BLaER1 treated with 17β-estradiol and CSF1 and Interleukin-3, amounts not matched to agents 10 nM and 100 nM (cell line): ENCODE data around the gene ERICH6.
A peak's percentile ranks its signal among the peaks of the same experiment; 100 is the strongest.

Source experiments
- H3K27ac ChIP-seq, 11 experiments: shearing (Covaris generic); formaldehyde crosslinking; 2 replicates each; pipeline ENCODE4 v1.8.1; 2022
- H3K27me3 ChIP-seq, 11 experiments: shearing (Covaris generic); formaldehyde crosslinking; 2 replicates each; pipeline ENCODE4 v1.8.1; 2022
- H3K36me3 ChIP-seq, 11 experiments: shearing (Covaris generic); formaldehyde crosslinking; 2 replicates each; pipeline ENCODE4 v1.8.1; 2022
- H3K4me1 ChIP-seq, 10 experiments: shearing (Covaris generic); formaldehyde crosslinking; 2 replicates each; pipeline ENCODE4 v1.8.1; 2022
- H3K4me2 ChIP-seq, 11 experiments: shearing (Covaris generic); formaldehyde crosslinking; 2 replicates each; pipeline ENCODE4 v1.8.1; 2022
- H3K4me3 ChIP-seq, 10 experiments: shearing (Covaris generic); formaldehyde crosslinking; 2 replicates each; pipeline ENCODE4 v1.8.1; 2022
- H3K9ac ChIP-seq, 11 experiments: shearing (Covaris generic); formaldehyde crosslinking; 2 replicates each; pipeline ENCODE4 v1.8.1; 2022
- H3K9me3 ChIP-seq, 11 experiments: shearing (Covaris generic); formaldehyde crosslinking; replicated peaks in 1 of 11; 2 replicates each; pipeline ENCODE4 v1.8.1; 2022
- H4K20me1 ChIP-seq, 11 experiments: shearing (Covaris generic); formaldehyde crosslinking; 2 replicates each; pipeline ENCODE4 v1.8.1; 2022
- Cebpa-rat ChIP-seq, 11 experiments: shearing (Covaris generic); IDR thresholded peaks; 2 replicates each; pipeline ENCODE4 v1.8.1; 2022

Gene ERICH6

GRCh38 chr3:150744041-150744918, 40.6 kb upstream of the ERICH6 start:
- Histone ChIP-seq H4K20me1 (peaks cover 42 to 96% (median 77%) of the 10 kb centered on the region in 11 experiments; a peak in 21 of 22 replicates), H3K36me3 (peaks cover 23 to 36% (median 28%) of the 10 kb centered on the region in 11 experiments), H3K9me3 (no peaks in the 10 kb centered on the region), H3K27me3 (no peaks in the 10 kb centered on the region), H3K27ac (peak overlapping the region in 6 of 11 experiments; percentile 1 to 44 (median 26); a peak in 5 of 22 replicates), H3K4me2 (peak overlapping the region; percentile 55 to 91 (median 83)), H3K4me3 (no peak overlapping the region; a peak in 1 of 20 replicates), H3K9ac (peak overlapping the region in 4 of 11 experiments; percentile 16 to 63 (median 56); a peak in 6 of 22 replicates), H3K4me1 (peaks cover 79 to 100% (median 91%) of the 10 kb centered on the region in 10 experiments)
- no peak for TF ChIP-seq Cebpa-rat (IDR thresholded peaks at IDR 0.05)

GRCh38 chr3:150743508-150743907, 39.8 kb upstream of the ERICH6 start:
- no peaks in the 10 kb centered on the region for H3K9me3 ChIP-seq
- peak overlapping the region in 5 of 11 experiments; percentile 0 to 63 (median 50); a peak in 6 of 22 replicates for H3K9ac ChIP-seq
- H3K4me3 ChIP-seq: peak overlapping the region in 2 of 10 experiments; percentile 3 to 35; a peak in 2 of 20 replicates
- no peaks in the 10 kb centered on the region for H3K27me3 ChIP-seq
- H3K36me3 ChIP-seq: peaks cover 23 to 36% (median 28%) of the 10 kb centered on the region in 11 experiments
- peaks cover 82 to 100% (median 91%) of the 10 kb centered on the region in 10 experiments for H3K4me1 ChIP-seq
- no peak for TF ChIP-seq Cebpa-rat (IDR thresholded peaks at IDR 0.05)
- peaks cover 40 to 88% (median 69%) of the 10 kb centered on the region in 11 experiments; a peak in 21 of 22 replicates for H4K20me1 ChIP-seq
- peak overlapping the region; percentile 55 to 91 (median 83) for H3K4me2 ChIP-seq
- peak overlapping the region in 8 of 11 experiments; percentile 1 to 44 (median 37); a peak in 10 of 22 replicates for H3K27ac ChIP-seq

- peak overlapping the region in 5 of 11 experiments; percentile 0 to 63 (median 50); a peak in 6 of 22 replicates for H3K9ac ChIP-seq
- H3K27me3 ChIP-seq: no peaks in the 10 kb centered on the region
- peaks cover 82 to 100% (median 91%) of the 10 kb centered on the region in 10 experiments for H3K4me1 ChIP-seq
- peaks cover 23 to 36% (median 28%) of the 10 kb centered on the region in 11 experiments for H3K36me3 ChIP-seq
- TF ChIP-seq Cebpa-rat (IDR thresholded peaks at IDR 0.05): no peak
- H3K27ac ChIP-seq: peak overlapping the region in 8 of 11 experiments; percentile 6 to 44 (median 38); a peak in 6 of 22 replicates
- no peaks in the 10 kb centered on the region for H3K9me3 ChIP-seq
- H3K4me3 ChIP-seq: peak overlapping the region in 3 of 10 experiments; percentile 3 to 35 (median 5); a peak in 3 of 20 replicates
- peak overlapping the region; percentile 55 to 91 (median 83) for H3K4me2 ChIP-seq
- H4K20me1 ChIP-seq: peaks cover 34 to 80% (median 61%) of the 10 kb centered on the region in 11 experiments; a peak in 21 of 22 replicates
Measured at GRCh38 chr3:150742679-150743078, 39.0 kb upstream of the ERICH6 start.

GRCh38 chr3:150742141-150742523, 38.4 kb upstream of the ERICH6 start:
- H3K9me3 ChIP-seq: no peaks in the 10 kb centered on the region
- TF ChIP-seq Cebpa-rat (IDR thresholded peaks at IDR 0.05): no peak
- no peaks in the 10 kb centered on the region for H3K27me3 ChIP-seq
- H4K20me1 ChIP-seq: peaks cover 29 to 75% (median 56%) of the 10 kb centered on the region in 11 experiments; a peak in 21 of 22 replicates
- peaks cover 82 to 100% (median 91%) of the 10 kb centered on the region in 10 experiments for H3K4me1 ChIP-seq
- H3K27ac ChIP-seq: peak overlapping the region in 3 of 11 experiments; percentile 6 to 44 (median 38); a peak in 2 of 22 replicates
- H3K9ac ChIP-seq: 0 out of 22 replicates have a peak overlapping the region, but pooled peaks of 1 of the 11 experiments have one; percentile 50
- peak overlapping the region; percentile 55 to 91 (median 83) for H3K4me2 ChIP-seq
- peak overlapping the region in 1 of 10 experiments; percentile 5; a peak in 2 of 20 replicates for H3K4me3 ChIP-seq
- peaks cover 23 to 36% (median 28%) of the 10 kb centered on the region in 11 experiments for H3K36me3 ChIP-seq

DNA sequence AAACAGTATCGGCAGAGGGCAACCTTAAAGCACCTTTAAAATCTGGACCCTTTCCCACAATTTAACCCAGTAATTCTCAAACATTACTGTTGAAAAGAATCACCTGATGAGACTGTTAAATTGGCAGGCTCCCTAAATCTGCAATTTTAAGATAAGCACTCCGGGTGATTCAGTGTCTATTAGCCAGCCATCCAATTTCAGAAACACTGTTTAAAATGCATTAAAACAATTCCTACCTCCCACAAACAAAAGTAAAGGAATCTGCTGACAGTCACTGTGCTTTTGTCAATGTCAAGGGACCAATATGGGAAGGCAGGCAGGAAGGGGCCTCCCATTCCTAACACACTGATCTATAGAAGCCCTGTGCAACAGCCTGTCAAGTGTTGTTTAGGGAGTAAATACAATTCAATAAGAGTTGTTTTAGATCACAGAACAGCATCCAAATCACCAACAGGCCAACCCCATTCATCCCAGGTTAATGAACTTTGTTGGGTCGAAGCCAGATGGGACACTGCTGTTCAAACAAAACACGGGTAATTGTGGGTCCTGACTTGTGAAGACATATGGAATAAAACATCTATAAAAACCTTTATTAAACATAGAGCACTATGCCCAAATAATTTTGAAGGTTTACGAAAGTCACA, 37.9 kb upstream of the ERICH6 start:
- Histone ChIP-seq H3K9me3 (no peaks in the 10 kb centered on the region), H3K36me3 (peaks cover 23 to 36% (median 28%) of the 10 kb centered on the region in 11 experiments), H3K4me2 (peak overlapping the region in 7 of 11 experiments; percentile 80 to 91 (median 84); a peak in 11 of 22 replicates), H3K4me3 (no peak overlapping the region), H4K20me1 (peaks cover 25 to 69% (median 51%) of the 10 kb centered on the region in 11 experiments; a peak in 21 of 22 replicates), H3K9ac (no peak overlapping the region), H3K27me3 (no peaks in the 10 kb centered on the region), H3K4me1 (peaks cover 77 to 98% (median 89%) of the 10 kb centered on the region in 10 experiments), H3K27ac (no peak overlapping the region)
- no peak for TF ChIP-seq Cebpa-rat (IDR thresholded peaks at IDR 0.05)

GRCh38 chr3:150740733-150741496, 37.2 kb upstream of the ERICH6 start:
- no peak overlapping the region for H3K4me3 ChIP-seq
- TF ChIP-seq Cebpa-rat (IDR thresholded peaks at IDR 0.05): no peak
- H3K9me3 ChIP-seq: no peaks in the 10 kb centered on the region
- no peak overlapping the region for H3K27ac ChIP-seq
- H4K20me1 ChIP-seq: peaks cover 20 to 62% (median 43%) of the 10 kb centered on the region in 11 experiments; a peak in 21 of 22 replicates
- peaks cover 71 to 91% (median 83%) of the 10 kb centered on the region in 10 experiments for H3K4me1 ChIP-seq
- H3K9ac ChIP-seq: no peak overlapping the region
- peak overlapping the region in 5 of 11 experiments; percentile 78 to 91 (median 85); a peak in 7 of 22 replicates for H3K4me2 ChIP-seq
- no peaks in the 10 kb centered on the region for H3K27me3 ChIP-seq
- peaks cover 23 to 33% (median 27%) of the 10 kb centered on the region in 11 experiments for H3K36me3 ChIP-seq

DNA sequence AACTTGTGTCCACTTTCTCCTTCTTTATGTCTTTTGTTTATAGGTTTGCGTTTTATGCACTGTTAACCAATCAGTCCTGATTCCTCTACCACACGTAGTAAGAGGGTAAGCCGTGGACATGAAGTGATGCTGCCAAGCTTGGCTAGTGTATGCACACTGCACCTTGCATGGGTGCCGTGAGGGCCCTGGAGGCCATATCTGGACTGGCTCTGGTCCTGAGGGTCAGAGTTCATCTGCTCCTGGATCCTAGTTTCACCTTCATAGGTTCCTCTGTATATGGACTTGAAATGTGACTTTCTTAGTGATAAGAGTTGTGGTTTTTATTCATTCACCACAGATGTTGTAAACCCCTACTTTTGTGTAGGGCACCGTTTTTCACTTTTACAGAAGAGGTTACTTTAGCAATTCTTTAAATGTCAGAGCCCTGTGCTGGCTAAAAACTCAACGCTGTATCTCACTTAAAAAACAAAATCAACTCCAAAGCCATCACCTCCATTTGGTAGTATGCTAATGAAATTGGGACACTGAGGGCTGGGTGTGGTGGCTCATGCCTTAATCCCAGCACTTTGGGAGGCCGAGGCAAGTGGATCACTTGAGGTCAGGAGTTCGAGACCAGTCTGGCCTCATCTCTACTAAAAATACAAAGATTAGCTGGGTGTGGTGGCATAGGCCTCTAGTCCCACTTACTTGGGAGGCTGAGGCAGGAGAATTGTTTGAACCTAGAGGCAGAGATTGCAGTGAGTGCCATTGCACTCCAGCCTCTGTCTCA, 36.3 kb upstream of the ERICH6 start:
- Histone ChIP-seq H4K20me1 (peaks cover 16 to 54% (median 39%) of the 10 kb centered on the region in 11 experiments; a peak in 21 of 22 replicates), H3K9ac (no peak overlapping the region), H3K36me3 (peaks cover 23 to 30% (median 26%) of the 10 kb centered on the region in 11 experiments), H3K4me2 (peak overlapping the region in 10 of 11 experiments; percentile 0 to 78 (median 23); a peak in 13 of 22 replicates), H3K9me3 (no peaks in the 10 kb centered on the region), H3K4me1 (peaks cover 68 to 82% (median 75%) of the 10 kb centered on the region in 10 experiments), H3K4me3 (no peak overlapping the region), H3K27ac (peak overlapping the region in 1 of 11 experiments; percentile 0; a peak in 1 of 22 replicates), H3K27me3 (no peaks in the 10 kb centered on the region)
- no peak for TF ChIP-seq Cebpa-rat (IDR thresholded peaks at IDR 0.05)
